Hypothalamus (tissue), 51 donors: Measurements from ENCODE around the gene SEC14L2.
A peak's percentile ranks its signal among the peaks of the same experiment; 100 is the strongest.

Source experiments
- DNase-seq, 51 donors: peaks; one replicate each; lab custom pipeline; 2025; lab: John Stamatoyannopoulos, UW

Gene SEC14L2

DNA sequence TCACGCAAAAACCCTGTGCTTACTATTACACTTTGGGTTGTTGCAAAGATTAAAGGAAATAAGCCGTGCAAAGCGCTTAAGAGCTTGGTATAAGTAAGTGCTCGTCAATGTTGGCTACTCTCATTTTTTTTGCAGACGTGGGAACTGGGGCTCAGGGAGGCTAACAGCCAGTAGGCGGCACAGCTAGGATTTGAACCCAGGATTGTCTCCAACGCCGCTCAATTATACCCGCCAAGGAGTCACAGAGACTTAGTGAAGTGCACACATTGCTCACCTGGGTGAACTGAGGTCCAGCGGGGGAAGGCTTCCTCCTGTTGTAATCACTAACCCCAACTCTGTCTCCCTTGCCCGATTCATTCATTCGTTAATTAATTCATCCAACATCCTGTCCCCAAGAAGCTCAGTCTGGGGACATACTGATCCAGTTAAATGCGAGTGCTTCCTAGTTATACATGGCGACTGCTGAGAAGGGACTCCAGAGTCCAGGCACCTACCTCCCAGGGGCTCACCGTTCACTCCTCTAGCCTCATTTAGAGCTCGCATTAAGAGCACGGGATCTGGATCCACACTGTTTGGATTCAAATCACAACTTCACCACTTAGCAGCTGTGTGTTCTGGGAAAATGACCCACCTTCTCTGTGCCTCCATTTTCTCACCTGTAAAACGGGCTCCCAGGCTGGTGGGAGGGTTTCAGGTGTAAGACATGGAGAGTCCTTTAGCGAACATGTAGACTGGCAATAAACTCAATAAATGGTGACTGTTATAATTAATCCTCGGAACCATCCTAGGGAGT lies 27.9 kb downstream of the SEC14L2 start:
- DNase-seq = peak in 9 of 51 donors; percentile 21 to 65 (median 48)

DNA sequence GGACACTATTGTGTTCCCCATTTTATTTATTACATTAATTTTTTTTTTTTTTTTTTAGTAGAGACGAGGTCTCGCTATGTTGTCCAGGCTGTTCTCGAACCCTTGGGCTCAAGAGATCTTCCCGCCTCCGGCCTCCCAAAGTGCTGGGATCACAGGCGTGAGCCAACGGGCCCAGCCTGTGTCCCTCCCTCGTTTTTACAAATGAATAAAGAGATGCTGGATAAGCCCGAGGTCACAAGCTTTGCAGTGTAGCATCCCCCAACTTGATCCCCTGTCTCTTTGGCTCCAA lies 28.5 kb downstream of the SEC14L2 start:
- no peak for DNase-seq

DNA sequence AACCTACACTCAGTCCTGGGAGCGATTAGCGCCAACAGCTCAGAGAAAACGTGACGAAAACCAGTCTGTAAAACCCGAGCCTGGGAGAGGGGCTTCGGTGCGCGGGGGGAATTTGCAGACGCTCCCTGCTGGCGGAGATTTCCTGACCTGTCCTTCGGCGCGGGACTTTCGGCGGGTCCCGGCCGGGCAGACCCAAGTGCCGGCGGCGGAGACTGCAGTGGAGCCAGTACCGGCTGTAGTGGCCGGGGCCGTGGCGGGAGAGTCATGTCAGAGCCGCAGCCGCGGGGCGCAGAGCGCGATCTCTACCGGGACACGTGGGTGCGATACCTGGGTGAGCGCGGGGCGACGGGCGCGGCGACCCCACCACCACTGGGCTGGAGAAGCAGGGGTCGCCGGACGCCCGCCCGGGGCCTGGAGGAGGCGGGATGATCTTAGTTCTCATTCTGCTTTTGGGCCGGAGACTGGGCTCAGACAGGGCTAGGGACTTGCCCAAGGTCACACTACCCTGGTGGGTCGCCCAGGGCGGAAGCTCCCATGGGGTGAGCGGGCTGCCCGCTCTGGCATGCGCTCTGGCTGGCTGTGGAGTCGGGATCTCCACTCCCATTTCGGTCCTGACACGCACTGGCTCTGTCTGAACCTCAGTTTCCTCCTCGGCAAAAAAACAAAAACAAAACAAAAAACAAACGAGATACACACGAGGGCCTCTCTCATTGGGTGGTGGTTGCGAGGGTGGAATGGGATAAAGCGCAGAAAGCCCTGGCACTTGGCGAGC lies 29.0 kb downstream of the SEC14L2 start, which contains the start of gene MTFP1:
MTFP1 (plus strand) TSS at position 153 of the 772 bp plus-strand sequence; CDS start at position 265, 112 bp downstream.
- peak in 43 of 51 donors; percentile 7 to 64 (median 34) for DNase-seq

DNA sequence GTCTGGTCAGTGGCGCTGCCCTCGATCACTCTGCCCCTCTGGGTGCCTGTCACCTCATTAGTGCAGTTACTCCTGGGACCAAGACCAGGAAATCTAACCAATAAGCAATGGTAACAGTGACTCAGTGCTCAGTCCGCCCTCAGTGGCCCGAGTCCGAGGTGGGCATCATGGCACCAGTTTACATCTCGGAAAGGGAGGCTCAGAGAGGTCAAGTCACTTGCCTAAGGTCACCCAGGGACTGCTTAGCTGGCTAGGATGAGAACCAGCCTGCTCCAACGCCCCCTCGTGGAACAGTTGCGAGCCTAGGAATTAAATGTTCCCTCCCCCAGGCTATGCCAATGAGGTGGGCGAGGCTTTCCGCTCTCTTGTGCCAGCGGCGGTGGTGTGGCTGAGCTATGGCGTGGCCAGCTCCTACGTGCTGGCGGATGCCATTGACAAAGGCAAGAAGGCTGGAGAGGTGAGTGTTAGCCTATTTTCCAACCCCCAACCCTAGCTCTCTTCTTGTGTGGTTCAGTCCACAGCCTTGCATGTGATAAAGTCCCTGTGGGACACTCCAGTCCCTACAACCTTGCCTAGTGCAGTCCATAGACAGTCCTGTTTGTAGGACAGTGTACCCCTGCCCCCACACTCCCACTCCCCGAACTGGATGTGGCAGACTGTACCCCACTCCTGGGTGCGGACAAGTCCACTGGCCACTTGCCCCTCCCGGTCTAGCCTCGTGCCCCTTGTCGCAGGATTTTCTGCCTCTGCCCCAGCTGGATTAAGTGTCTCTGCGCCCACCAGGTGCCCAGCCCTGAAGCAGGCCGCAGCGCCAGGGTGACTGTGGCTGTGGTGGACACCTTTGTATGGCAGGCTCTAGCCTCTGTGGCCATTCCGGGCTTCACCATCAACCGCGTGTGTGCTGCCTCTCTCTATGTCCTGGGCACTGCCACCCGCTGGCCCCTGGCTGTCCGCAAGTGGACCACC lies 29.9 kb downstream of the SEC14L2 start:
- peak in 44 of 51 donors; percentile 9 to 84 (median 49) for DNase-seq

DNA sequence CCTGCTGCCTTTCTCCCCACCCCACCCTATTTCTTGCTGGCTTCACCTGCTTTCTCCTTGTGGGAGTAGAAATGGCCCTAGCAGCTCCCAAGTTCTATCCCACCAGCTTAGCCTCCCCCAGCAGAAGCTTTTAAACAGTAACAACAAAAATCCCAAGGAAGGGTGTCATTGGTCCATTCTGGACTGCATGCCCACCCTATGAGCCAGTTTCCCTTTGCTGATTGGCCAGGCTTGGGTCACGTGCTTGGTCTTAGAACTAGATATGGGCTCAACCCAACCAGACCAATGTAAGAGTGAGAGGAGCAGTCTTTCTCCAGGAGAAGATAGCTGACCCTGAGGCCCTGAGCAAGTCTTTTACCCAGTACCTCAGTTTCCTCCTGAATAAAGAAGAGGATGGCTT lies 31.1 kb downstream of the SEC14L2 start:
- no peak for DNase-seq

DNA sequence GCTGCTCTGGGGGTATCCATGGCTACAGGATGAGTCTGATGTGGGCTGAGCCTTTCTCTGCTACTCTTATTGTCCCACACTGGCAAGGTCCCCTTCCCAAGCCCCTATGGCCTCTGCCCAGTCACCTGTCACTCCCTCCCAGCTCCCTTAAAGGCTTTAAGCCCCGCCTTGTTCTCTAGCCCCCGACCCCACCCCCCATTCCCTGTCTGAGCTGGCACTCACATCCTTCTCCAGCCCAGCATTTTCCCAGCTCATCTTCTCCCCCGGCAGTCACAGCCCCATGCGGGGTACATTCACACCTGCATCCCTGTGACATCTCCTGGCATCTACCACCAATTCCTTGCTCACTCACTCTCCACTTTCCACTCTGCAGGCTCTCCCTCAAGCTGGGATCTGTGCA lies 33.1 kb downstream of the SEC14L2 start:
- DNase-seq = no peak

DNA sequence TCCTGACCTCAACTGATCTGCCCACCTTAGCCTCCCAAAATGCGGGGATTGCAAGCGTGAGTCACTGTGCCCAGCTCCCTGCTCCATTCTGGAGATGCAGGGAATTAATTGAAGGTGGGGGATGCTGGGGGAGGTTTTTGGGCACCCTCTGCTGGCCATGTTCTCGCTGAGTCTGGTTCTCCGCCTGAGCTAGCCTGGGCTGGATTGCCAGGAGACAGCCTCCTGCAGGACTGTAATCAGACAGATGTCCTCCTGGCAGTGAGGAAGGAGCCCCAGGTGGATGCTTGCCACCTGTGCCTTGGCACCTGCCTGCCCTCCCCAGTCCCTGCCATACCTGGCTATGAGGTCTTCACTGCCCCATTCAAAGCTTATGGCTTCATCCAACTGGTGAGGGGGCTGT lies 34.1 kb downstream of the SEC14L2 start:
- DNase-seq = no peak

DNA sequence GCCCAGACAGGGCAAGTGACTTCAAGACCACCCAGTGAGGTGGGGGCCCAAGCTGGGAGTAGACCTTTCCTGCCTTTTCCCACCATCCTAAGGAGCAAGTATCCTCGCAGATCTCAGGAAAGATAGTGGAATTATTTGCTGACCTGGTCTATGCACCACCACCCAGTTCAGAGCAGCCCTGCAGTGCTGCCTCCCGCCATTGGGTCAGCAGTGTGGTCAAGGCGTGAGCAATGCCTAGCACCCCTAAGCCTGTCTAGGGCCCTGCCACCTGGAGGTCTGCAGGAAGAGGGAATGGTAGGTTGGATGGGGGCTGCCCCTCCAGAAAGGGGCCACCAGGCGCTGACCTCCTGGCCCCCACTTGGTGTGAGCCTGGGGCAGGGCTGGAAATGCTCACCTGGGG lies 35.3 kb downstream of the SEC14L2 start:
- no peak for DNase-seq

DNA sequence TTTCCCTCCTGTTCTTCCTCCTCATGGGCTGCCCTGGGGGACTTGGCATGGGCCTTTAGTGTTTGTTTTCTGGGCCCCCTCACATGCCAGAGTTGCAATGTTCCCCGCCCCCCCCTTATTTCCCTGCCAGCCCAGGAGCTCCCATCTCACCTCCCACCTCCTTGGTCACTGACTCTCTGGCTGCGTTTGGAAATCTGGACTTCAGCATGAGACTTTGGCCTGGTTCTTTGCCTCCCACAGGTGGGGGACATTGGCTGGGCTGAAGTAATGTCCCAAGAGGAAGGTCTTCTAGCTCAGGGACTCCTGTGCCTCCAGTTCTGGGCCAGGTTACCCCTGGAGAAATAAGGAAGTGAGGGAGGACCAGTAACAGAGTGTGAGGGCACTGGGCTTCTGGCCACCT lies 35.7 kb downstream of the SEC14L2 start:
- no peak for DNase-seq

DNA sequence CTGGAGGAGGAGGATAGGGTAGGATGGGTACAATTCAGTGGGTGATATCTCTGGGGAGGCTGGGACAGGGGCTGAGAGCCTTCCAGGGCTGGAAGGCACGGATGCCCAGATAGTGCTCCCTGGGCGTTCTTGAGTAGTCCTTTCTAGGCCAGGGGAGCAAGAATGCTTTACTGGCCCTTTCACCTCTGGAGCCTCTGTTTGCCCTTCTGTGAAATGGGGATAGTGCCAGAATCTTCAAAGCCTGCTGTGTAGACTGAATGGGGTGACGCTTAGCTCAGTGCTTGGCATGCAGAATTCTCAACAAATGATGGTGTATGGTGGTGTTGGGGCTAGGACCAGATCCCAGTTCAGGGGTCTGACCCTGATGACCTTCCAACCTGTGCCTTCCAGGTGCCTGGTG lies 36.4 kb downstream of the SEC14L2 start:
- DNase-seq = no peak

DNA sequence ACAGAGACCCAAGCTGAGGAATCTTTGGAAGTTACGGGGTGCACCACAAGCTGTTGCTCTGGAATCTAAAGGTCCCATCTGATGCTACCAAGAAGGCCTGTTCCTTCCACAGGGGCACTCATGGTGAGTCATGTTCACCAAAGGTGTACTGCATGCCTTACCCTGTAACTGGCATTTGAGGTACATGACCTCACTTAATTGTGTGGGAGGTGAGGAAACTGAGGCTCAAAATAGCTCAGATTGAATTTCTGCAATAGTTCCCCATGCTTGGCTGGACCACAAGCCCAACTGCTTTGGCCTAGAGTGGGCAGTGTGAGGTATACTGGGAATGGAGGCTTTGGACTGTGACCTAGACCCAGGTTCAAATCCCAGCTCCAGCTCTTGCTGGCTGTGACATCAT lies 37.0 kb downstream of the SEC14L2 start:
- no peak for DNase-seq

DNA sequence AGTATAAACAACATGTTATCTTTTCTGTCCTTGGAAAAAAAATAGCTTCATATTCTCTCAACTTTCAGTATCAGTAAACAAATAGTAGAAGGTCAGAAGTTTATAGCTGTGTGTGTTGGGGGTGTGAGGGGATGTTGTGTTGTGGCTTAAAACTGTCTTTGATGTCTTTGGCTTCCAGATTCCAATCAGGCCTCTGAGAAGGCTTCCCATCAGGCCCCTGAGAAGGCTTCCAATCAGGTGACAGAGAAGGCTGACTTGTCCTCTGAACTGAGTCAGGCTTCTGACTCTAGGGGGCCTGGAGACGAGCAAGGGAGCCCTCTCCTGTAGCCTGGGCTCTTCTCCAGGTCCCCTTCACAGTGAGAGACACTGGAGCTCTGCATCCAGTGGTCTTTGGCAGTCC lies 38.0 kb downstream of the SEC14L2 start:
- no peak for DNase-seq

DNA sequence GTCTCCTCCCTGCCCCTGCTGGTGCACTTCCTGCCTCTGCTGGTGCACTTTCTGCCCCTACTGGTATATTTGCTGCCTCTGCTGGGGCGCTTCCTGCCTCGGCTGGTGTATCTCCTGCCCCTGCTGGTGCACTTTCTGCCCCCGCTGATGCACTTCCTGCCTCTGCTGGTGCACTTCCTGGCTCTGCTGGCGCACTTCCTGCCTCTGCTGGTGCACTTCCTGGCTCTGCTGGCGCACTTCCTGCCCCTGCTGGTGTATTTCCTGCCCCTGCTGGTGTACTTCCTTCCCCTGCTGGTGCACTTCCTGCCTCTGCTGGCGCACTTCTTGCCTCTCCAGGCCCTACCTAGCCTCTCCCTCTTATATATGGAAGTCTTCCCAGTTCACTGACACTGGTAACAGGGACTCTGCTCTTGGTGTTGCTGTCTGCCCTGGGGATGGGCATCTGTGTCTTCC lies 38.9 kb downstream of the SEC14L2 start:
- DNase-seq = no peak

DNA sequence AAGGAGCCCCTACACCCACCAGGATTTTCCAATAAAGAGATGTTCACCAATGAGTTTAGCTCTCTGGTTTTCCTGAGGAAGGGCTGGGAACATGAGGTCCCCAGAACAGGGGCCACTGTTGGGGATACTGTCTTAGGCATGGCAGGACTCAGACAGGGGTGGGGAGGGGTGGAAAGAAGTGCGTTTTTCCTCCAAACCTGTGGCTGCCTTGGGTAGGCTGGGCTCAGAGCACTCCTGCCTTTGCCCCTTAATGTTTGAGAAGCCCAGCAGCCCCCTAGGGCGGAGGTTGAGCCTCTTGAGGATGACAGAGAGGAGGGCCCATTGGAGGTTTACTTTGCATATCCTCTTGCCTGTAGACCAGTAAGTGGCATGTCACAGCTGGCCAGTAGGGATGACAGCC lies 39.4 kb downstream of the SEC14L2 start:
- DNase-seq = no peak

DNA sequence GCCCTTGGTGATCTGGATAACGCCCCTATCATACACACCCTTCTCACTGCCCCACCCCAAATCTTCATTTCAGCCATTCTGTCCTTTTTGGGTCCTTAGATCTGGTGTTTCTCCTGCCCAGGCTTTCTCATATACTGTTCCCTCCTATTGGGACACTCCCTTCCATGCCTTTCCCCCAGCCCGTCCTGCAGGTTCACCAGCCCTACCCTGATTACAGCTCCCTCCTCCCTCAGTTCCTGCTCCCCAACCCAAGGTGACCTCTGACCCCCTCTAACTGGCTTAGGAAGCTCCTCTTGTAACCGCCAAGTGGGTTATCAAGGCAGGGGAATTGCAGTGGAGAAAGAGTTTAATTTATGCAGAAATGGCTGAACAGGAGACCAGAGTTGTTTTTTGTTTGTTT lies 41.7 kb downstream of the SEC14L2 start:
- no peak for DNase-seq

DNA sequence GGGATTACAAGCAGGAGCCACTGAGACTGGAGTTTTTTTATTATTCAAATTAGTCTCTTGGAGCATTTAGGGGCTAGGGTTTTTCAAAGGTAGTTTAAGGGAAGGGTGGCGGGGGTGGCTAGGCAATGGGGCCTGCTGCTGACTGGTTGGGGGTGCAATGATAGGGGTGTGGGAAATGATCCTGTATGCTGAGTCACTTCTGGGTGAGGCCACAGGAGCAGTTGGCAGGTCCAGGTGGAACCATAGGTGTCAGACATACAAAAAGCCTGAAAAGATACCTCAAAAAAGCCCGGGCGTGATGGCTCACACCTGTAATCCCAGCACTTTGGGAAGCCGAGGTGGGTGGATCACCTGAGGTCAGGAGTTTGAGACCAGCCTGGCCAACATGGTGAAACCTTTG lies 42.4 kb downstream of the SEC14L2 start:
- no peak for DNase-seq

DNA sequence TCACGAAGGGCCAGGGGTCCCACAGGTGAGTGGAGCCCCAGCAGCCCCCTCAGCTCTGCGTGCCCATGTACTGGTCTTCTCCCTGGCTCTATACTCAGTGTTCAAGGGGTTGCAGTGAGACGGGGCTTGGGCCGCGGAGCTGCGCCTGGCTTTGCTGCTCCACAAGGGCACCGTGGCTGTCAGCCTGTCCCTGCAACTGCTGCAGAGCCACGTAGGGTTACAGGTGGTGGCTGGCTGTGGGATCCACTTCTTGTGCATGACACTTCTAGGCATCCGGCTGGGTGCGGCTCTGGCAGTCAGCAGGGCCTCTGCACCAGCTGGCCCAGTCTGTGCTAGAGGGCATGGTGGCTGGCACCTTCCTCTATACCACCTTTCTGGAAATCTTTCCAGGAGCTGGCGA lies 43.0 kb downstream of the SEC14L2 start:
- no peak for DNase-seq

DNA sequence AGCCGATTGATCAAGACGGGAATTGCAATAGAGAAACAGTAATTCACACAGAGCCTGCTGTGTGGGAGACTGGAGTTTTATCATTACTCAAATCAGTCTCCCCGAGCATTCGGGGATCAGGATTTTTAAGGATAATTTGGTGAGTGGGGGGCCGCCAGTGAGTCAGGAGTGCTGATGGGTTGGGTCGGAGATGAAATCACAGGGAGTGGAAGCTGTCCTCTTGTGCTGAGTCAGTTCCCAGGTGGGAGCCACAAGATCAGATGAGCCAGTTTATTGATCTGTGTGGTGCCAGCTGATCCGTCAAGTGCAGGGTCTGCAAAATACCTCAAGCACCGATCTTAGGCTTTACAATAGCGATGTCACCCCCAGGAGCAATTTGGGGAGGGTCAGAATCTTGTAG lies 44.3 kb downstream of the SEC14L2 start:
- no peak for DNase-seq

DNA sequence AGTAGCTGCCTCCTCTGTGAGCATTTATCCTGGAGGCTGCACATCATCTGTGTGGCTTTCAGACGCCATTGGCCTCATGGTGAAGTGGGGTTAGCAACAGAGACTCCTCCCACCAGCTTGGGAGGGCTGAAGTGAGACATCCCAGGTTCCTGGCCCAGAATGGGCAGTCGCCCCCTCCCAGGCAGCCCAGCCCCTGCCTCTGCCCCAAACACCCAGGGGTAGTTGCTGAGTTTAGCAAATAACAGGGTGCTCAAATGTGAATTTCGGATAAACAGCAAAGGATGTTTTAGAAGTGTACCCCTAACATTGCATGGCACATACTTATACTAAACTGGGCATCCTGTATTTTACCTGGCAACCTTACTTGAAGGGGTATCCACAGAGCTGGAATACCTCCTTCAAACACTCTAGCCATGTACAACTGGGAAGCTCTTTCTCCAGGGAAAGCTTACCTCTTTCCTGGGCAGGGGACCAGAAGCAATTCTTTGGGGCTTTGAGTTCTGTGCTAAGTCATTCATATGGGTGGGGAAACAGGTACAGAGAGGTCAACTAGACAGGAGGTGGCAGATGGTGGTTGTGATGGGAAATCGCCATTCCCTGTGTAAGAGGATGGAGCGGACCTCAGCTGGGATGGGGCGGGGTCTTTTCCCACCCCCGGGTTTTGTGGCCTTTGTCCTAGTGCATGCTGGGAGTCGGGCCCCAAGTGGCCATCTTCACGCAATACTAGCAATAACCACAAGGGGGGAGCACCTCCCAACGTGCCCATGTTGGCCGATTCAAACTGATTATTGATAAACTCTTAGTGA lies 48.0 kb downstream of the SEC14L2 start:
- DNase-seq = peak in 40 of 51 donors; percentile 6 to 73 (median 24)
